Measurements from ENCODE around the gene ENPP4.

ENPP4 gene

GRCh38 chr6:46104209-46104608, 25.6 kb upstream of the ENPP4 start:
- no peak overlapping the region for H3K4me3 ChIP-seq (ENCODE audit: low read depth, low read length)
- no peaks in the 10 kb centered on the region for H3K4me1 ChIP-seq
- no peak for TF ChIP-seq CTCF (IDR thresholded peaks at IDR 0.05; ENCODE audit: low read depth, low read length)
- DNase-seq, result no peak
- H3K27me3 ChIP-seq, result no peaks in the 10 kb centered on the region
- H3K9me3 ChIP-seq, result no peaks in the 10 kb centered on the region
- no peaks in the 10 kb centered on the region for H3K36me3 ChIP-seq

GRCh38 chr6:46105568-46105967, 24.2 kb upstream of the ENPP4 start:
- no peak overlapping the region for H3K4me3 ChIP-seq (ENCODE audit: low read depth, low read length)
- H3K9me3 ChIP-seq, result no peaks in the 10 kb centered on the region
- no peaks in the 10 kb centered on the region for H3K4me1 ChIP-seq
- H3K36me3 ChIP-seq, result no peaks in the 10 kb centered on the region
- no peak for DNase-seq
- TF ChIP-seq CTCF (IDR thresholded peaks at IDR 0.05; ENCODE audit: low read depth, low read length), result no peak
- H3K27me3 ChIP-seq, result no peaks in the 10 kb centered on the region

GRCh38 chr6:46113370-46113769, 16.4 kb upstream of the ENPP4 start:
- Histone ChIP-seq H3K9me3 (no peaks in the 10 kb centered on the region), H3K4me1 (no peaks in the 10 kb centered on the region), H3K36me3 (no peaks in the 10 kb centered on the region), H3K27me3 (no peaks in the 10 kb centered on the region), H3K4me3 (ENCODE audit: low read depth, low read length) (no peak overlapping the region)
- no peak for TF ChIP-seq CTCF (IDR thresholded peaks at IDR 0.05; ENCODE audit: low read depth, low read length)
- no peak for DNase-seq

- Histone ChIP-seq H3K27me3 (no peaks in the 10 kb centered on the region), H3K4me3 (ENCODE audit: low read depth, low read length) (no peak overlapping the region), H3K4me1 (no peaks in the 10 kb centered on the region), H3K36me3 (no peaks in the 10 kb centered on the region), H3K9me3 (no peaks in the 10 kb centered on the region)
- no peak for DNase-seq
- no peak for TF ChIP-seq CTCF (IDR thresholded peaks at IDR 0.05; ENCODE audit: low read depth, low read length)
Measured at GRCh38 chr6:46115634-46116033, 14.2 kb upstream of the ENPP4 start.

- no peak overlapping the region for H3K4me3 ChIP-seq (ENCODE audit: low read depth, low read length)
- no peak for TF ChIP-seq CTCF (IDR thresholded peaks at IDR 0.05; ENCODE audit: low read depth, low read length)
- H3K4me1 ChIP-seq, result no peaks in the 10 kb centered on the region
- H3K36me3 ChIP-seq, result no peaks in the 10 kb centered on the region
- no peaks in the 10 kb centered on the region for H3K27me3 ChIP-seq
- no peaks in the 10 kb centered on the region for H3K9me3 ChIP-seq
- DNase-seq, result no peak
Measured at GRCh38 chr6:46116289-46116688, 13.5 kb upstream of the ENPP4 start.

- no peaks in the 10 kb centered on the region for H3K36me3 ChIP-seq
- no peak for TF ChIP-seq CTCF (IDR thresholded peaks at IDR 0.05; ENCODE audit: low read depth, low read length)
- no peaks in the 10 kb centered on the region for H3K9me3 ChIP-seq
- no peaks in the 10 kb centered on the region for H3K27me3 ChIP-seq
- no peak for DNase-seq
- H3K4me3 ChIP-seq (ENCODE audit: low read depth, low read length), result no peak overlapping the region
- H3K4me1 ChIP-seq, result no peaks in the 10 kb centered on the region
Measured at GRCh38 chr6:46118157-46118556, 11.6 kb upstream of the ENPP4 start.

Data from BE2C (cell line).